GM18498 (cell line): ENCODE results near the gene ITIH3.

Source experiments
- ATAC-seq: cut with Tn5 transposase; IDR thresholded peaks from one replicate; pipeline ENCODE4 v1.9.1; 2021; ENCODE audit warnings: mild to moderate bottlenecking, moderate library complexity; ENCODE audit not compliant: unreplicated experiment

ITIH3 gene

DNA sequence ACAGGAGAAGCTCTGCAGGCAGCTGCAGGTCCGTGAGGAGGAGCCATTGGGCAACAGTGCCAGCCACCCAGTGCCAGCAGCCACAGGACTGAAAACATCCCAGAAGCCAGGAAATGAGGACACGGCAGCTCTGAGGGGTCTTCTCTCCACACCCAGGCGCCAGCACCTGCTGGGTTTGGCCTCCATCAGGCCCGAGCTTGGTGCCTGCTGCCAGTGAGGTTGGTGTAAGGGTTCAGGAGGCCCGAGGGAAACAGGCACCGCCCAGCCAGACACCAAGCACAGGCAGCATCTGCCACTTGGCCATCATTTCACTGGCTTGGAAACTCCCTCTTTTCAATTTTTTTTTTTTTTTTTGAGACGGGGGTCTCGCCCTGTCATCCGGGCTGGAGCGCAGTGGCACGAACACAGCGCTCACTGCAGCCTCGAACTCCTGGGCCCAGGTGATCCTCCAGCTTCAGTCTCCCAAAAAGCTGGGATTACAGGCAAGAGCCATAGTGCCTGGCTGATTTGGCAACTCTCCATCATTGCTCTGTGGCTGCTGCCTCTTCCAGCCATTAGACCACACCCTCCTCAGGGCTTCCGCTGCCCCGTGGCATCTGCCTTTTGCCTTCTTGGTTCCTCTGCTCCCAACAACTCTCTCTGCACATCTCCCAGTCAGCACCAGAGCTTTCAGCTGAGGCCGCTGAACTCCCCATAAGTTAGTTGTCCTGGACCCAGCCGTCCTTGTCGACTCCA, 1.5 kb upstream of the ITIH3 start:
- no peak for ATAC-seq

DNA sequence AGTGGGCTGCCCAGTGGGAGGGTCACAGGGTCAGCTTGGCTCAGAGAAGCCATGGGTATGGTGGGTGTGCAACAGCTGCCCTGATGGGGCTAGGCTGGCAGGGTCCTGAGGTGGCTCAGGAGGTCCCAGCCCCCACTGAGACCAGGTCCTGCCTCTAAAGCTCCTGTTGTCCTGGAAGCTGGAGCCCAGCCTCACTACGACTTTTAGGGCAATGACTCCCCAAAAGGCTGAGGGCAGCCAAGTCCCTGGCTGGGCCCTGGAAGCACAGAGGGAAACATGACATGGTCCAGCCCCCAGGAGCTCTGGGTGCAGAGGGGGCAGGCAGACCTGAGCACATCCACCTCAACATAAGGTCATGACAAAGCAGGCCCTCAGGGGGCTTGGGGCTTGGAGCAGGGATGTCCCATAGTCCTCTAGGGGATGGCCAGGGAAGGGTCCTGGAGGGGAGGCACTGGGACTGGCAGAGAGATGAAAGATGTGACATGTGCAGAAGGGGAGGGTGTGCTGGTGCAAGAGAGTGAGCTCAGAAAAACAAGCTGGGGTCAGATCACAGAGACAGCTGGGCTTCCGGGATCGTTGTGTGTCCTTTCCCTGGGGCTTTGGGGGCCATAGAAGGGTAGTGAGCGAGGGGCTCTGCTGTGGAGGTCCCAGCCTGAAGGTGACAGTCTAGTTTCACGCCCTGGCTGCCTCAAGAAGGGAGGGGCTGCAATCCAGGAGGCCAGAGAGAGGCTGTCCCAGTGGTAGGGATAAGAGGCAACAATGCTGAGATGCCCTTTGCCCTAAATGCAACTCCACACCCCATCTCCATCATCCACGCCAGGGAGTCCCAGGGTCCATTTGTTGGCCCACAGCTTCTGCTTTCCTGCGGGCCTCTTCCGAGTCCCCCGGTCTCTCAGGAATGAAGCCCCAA, 639 bp upstream of the ITIH3 start:
- ATAC-seq = no peak

DNA sequence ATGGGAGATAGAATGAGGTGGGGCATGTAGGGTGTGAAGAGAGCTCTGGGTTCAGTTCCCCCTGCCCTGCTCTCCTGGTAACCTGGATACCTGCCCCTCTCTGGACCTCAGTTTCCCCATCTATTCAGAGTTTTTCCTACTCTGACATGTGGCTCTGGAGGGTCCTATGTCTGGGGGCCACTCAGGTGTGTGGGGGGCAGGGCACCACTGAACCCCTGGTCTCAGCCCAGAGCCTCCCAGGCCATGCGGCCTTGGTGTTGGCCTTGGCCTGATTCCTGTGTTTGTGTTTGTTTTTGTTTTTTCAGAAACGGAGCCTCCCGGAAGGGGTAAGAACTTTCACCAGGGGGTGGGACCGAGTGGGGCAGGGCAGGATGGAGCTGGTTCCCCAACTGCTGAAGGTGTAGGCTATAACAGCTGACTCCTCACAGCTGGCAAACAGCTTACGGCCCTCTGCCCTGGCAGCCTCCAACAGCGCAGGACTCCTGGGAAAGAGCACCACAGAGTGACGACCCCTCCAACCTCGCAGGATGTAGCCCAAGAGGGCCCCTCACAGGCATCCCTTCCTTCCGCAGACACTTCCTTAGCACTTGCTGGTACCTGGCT, 803 bp downstream of the ITIH3 start:
- no peak for ATAC-seq

DNA sequence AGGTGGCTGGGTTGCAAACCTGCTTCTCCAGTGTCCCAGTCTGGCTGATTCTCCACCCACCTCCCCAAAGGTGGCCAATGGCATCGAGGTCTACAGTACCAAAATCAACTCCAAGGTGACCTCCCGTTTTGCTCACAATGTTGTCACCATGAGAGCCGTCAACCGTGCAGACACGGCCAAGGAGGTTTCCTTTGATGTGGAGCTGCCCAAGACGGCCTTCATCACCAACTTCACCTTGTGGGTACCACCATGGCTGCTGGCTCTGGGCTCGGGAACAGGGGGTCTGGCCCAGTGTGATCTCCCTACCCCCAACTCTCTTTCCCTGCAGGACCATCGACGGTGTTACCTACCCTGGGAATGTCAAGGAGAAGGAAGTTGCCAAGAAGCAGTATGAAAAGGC, 1.8 kb downstream of the ITIH3 start:
- no peak for ATAC-seq

DNA sequence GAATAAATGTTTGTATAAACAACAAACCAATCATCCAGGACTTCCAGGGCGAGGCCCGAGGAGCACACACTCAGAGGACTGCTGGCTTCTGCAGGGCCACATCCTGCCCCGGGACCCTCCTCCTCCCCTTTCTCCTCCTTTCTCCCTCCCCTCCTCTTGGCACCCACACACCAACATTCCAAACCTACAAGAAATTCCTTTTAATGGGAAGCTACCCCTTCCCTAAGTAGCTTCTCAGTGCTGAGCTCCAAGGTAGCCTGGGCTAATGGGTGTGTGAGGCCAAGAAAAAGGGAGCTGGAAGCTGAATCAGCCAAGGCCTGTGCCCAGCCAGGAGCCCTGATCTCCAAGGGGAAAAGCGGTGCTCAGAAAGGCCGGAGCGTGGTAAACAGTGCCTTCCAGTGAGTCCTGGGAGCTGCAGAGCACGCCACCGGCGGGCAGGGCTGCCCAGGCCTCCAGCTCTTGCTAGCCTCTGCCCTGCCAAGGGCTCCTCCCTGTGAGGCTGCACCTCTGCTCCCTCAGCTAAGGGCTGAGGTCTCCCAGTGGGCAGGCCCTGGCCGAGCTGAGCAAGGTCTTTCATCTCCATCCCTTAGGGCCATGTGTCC, 3.9 kb downstream of the ITIH3 start:
- ATAC-seq = no peak

DNA sequence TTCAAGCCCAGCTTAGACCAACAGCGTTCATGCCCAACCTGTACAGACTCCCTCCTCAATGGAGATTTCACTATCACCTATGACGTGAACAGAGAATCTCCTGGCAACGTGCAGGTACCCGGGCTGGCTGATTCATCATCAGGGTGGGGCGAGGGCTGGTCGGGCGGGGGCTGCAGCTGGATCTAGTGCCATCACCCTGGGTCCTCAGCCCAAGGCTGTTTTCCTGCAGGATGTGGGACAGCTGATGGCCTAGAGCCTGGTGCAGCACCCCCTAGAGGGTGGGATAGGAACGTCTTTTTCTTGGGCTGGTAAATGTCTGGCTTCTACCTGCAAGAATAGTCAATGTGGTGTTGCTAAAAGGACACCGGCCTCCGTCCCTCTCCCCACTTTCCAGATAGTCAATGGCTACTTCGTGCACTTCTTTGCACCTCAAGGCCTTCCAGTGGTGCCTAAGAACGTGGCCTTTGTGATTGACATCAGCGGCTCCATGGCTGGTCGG, 4.4 kb downstream of the ITIH3 start:
- no peak for ATAC-seq

DNA sequence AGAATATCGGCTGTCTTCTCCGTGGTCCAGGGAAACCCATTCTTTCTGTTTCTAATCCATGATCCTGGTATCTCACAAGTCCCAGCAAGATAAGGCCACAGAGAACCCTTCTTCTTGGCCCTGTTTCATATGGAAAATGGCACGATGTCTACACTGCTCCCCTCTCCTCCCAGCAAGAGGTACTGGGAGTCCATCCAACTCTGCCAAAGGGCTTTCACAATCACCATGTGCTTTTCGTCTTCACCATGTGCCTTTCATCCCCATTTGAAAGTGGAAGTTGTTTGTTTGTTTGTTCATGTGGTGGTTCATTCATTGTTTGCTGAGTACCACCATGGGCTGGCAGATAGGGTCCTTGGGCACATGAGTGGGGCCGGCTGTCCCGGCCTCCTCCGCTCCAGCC, 5.5 kb downstream of the ITIH3 start:
- no peak for ATAC-seq

DNA sequence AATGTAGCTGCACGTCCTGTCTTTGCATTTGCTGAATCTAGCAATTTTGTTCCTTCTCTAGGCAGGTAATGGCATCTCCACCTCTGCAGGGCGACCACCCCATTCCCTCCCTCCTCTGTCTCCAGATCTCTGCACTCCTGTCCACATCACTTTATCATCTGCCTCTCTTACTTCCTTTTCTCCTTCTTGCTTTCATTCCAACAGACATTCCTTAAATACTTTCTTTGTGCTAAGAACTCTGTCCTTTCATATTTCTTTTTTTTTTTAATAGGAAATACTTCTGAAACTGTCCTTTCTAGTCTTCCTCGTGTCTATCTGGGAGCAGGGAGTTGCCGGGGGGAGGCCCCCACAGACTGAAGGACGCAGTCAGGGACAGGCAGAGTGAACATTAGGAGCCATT, 7.2 kb downstream of the ITIH3 start:
- no peak for ATAC-seq

DNA sequence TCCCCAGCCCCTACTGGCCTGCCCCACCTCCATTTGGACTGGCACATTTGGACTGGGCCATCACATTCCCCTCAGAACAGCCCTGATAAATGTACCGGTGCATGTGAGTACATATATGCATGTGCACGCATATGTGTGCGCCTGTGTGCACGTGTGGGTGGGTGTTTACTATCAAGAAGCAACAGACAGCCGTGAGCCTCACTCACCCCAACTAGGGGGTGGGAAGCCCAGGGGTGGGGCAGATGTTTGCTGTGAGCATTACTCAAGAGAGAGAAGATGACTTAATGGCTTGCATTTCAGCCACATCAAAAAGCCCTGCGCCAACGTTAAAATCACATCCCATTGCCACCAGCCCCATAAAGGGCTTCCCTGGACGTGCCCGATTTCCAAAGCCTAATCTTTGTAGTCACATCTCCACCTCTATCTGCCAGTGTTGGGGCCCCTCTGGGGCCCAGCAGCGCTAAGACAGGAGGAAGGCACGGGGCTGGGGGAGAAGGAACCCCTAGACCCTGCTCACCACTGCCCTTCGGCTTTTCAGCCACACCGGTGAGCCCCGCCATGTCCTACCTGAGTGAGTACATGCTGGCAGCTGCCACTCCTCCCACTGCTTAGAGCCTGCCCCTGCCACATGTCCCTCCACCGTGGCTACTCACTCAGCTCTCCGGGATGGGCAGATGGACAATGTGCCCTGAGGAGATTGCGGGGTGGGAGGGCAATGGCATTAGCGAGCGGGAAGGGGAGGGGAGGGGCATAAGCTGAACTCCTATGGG, 10.9 kb downstream of the ITIH3 start:
- no peak for ATAC-seq

DNA sequence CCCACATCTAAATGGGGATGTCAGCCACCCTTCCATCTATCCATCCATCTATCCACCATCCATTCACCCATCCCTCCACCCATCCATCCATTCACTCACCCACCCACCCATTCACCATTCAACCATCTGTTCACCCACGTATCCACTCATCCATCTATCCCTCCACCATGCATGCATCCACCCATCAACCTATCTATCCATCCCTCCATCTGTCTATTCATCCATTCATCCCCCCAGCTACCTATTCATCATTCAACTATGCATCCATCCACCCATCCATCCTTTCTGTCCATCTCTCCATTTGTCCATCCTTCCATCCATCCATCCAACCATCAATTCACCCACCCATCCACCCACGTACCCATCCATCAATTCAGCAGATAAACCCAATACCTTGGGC, 14.6 kb downstream of the ITIH3 start:
- ATAC-seq = no peak

DNA sequence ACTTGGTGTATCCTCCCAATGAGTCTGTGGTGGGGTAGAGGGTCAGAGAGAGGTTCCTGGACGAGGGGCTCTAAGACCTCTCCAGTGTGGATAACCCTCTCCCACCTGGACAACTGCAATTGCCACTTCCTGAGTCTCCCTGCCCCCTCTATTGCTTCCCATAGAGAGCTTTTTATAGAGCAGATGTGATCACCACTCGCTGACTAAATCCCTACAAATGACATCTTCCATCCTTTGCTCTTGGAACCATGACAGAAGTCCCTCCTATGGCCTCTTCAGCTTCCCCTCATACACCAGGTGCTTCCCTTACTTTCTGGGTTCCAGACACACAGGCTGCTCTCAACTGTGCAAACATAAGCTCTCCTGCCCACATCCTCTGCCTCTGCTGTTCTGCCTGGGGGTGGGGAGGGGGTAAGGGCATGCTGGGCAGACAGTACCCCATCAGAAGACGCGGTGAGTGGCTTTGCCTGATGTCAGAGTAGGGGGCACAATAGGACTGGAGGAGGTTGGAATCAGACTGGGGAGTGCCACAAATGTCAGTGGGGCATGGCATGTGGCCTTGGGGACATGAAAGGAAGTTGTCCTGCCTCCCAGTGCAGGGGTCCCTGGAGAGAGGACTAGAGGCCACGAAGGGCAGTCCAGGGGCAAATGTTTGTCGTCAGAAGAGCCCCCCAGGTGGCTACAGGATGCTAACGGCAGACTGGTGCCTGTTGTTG, 15.2 kb downstream of the ITIH3 start:
- ATAC-seq = no peak

DNA sequence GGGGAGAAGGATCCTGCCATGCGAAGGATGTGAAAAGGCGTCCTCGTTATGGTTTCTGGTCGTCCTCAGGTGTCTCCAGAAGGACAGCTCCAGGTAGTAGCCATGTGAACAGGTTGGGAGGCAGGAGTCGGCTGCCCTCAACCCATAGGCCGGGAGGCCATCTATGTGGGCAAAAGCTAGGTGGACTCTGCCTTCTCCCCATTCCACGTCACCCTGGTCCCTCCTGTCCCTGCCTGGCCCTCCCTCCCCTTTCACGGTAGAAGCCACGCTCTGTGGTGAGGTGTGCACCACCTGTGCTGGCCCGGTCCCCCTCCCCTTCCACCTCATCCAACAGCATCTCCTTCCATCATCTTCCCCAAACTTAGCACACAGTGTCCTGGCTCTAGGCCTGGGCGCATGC, 16.3 kb downstream of the ITIH3 start:
- ATAC-seq = no peak

DNA sequence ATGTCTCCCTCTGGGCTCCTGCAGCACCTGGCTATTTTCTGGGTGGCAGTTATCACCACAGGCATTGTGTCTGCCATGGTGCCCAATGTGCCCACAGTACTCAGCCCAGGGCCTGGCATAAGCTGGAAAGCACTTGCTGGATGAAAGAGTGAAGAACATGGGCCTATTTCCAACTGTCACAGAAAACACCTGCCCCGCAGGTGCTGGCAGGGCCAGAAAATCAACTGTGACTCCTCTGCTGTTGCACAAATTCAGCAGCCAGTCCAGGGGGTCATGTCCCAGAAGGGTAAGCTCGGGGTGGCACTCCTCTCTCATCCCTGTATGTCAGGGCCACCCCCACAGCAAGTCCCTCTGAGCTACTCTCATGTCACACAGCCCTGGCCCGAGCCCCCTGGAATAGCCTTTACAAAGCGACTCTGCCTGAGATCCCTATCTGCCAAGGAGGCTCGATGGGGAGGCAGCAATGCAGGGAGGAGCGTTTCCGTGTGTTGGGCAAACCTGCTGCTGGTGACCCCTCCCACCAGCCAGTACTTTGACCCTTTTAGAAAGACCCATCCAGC, 16.9 kb downstream of the ITIH3 start:
- ATAC-seq = no peak

DNA sequence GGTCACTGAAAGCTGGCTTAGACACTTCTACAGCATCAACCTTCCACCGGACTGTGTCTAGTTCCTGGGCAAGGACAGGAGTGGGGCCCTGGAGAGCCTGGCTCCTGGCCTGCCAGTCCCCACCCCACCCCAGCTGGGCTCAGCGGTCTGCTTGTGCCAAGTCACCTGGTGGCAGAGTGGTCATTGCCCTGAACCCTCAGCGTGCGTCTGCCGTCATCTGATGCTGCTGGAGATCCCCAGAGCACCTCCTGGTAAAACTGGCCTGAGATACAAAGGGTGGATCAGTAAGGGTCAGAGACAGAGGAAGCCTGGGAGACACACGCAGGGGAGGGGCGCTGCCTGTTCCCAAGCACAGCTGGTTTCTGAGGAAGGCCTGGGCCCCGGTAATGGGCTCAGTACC, 19.2 kb downstream of the ITIH3 start:
- no peak for ATAC-seq

DNA sequence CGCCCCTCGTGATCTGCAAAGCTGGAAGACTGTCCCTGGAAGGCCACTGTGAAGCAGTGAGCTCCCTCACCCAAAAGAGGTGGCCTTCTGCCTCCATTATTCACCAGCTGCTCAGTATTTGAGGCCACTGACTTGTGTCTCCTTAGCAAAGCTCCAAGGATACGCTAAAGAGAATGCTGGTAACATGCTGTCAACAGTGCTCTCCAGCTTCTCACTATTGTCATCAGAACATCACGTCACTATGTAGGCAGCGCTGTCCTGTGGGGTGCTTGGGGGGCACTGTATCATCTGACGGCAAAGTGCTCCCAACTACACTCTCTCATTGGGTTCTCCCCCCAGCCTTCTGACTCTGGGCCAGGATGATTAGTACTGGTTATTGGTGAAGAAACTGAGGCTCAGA, 21.6 kb downstream of the ITIH3 start:
- no peak for ATAC-seq

DNA sequence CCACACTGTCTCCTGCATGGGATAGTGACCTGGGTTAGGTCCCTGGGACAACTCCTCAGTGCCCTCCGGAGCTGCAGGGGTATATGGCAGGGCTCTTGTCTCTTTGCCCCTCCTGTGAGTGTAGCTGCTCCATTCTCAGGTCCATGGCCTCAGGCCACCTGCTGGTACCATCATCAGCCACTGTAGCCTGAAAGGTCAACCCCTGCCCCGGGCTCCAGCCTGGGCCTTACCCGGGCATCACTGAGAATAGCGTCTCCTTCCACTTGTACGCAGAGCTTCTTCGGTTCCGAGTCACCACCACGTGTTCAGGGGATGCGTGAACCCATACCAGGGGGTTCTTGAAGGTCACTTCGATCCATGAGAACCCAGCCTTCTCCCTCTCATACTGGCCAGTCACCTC, 22.1 kb downstream of the ITIH3 start:
- ATAC-seq = no peak

DNA sequence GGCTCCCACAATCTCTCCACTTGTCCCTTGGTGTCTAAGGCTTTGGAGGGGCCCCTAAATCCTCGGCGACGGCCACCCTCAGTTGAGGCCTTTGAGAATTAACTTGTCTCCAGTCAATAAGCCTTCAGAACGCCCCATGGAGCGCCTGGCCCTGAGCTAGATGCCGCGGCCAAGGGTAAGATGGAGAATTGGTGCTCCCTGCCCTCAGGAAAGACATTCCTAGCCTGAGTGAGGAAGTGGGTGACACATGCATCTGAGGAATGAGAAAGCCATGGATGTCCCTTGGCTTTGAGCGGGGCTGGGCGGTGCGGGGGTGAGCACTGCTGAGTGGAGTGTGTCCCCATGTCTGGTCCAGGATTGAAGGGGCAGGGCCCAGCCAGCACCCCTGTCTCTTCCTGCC, 22.6 kb downstream of the ITIH3 start:
- no peak for ATAC-seq

DNA sequence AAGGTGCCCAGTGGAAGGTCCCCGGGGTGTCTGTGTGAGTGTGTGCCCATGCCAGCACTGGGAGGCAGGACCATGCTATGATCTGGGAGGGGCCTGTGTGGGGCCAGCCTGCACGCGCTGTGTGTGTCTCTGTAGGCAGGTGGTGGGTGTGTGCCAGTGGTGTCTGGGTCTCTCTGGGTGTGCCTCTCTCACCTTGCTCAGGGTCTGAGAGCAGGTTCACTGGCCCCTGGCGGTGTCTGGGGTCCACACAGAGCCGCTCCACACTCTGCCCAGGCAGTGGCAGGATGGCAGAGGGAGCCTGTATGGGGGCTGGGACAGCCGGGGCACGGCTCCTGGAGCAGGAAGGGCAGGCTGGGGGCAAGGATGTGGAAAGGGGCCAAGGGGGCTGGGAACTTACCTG, 23.3 kb downstream of the ITIH3 start:
- ATAC-seq = no peak

DNA sequence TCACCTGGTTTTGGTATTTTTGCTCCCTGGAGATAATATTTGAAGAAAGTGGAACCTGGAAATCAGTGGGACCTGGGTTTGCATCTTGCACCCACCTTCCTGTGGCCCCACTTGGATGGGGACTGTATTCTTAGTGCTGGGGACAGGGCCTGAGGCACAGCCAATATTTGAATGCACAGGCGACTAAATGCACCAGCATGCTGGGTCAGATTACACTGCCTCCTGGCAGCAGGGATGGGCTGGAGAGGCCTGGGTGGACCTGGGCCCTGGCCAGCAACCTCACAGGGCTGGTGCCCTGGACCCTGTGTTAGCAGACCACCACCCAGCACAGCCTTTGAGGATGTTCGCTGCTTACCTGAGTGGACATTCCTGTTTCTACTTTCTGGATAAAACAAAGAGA, 25.3 kb downstream of the ITIH3 start:
- ATAC-seq = no peak

DNA sequence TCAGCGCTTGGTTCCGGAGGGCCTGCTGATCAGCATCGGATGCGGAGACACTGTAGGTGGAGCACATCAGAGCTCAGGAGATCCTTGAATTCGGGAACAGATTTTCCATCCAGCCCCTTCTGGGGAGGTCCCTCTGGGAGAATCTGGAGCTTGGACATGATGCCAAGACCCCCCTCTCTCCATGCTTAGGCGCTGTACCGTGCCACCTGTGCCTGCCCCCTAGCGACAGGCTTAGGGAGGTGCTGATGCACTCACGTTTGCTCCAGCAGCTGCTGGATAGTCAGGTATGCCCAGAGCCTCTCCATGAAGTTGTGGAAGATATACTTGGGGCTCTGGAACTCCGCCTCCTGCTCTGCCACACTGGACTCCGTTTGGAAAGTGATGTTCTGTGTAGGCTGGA, 26.1 kb downstream of the ITIH3 start:
- ATAC-seq = no peak
